Stomach (tissue), 4 donors: ENCODE measurements around the gene EFNA4.

Source experiments
- CTCF ChIP-seq, 7 experiments: fragments of 450-650 bp in 4 of 7; fragments of 200-600 bp in 3 of 7; sonication (generic) in 3 of 7; IDR thresholded peaks; one replicate each; pipeline ENCODE4 v1.5.1; 2016 to 2019; ENCODE audit warnings: antibody characterized with exemption in 7 of 7, control low read depth in 2 of 7, mild to moderate bottlenecking in 1 of 7
- POLR2A ChIP-seq, 4 donors: fragments of 450-650 bp; IDR thresholded peaks; one replicate each; pipeline ENCODE4 v1.6.1; 2016; ENCODE audit warnings: antibody characterized with exemption in 4 of 4, control low read depth in 2 of 4, mild to moderate bottlenecking in 1 of 4, moderate library complexity in 1 of 4

GRCh38 chr1:155060736-155061135 lies 2.8 kb upstream of the EFNA4 start:
- no peak for TF ChIP-seq POLR2A (IDR thresholded peaks at IDR 0.05)
- no peak for TF ChIP-seq CTCF (IDR thresholded peaks at IDR 0.05)
